GM21576 (cell line): ENCODE measurements around the gene TBCB.
"Not testable (repeated sequence)": the region's sequence is repeated elsewhere in the genome, so short reads cannot be mapped to it uniquely, and the experiment has no call there.

ENCODE experiments used
- ATAC-seq: cut with Tn5 transposase; IDR thresholded peaks from one replicate; pipeline ENCODE4 v1.9.1; 2021; ENCODE audit warnings: mild to moderate bottlenecking, moderate library complexity; ENCODE audit not compliant: unreplicated experiment

Gene TBCB, protein sequence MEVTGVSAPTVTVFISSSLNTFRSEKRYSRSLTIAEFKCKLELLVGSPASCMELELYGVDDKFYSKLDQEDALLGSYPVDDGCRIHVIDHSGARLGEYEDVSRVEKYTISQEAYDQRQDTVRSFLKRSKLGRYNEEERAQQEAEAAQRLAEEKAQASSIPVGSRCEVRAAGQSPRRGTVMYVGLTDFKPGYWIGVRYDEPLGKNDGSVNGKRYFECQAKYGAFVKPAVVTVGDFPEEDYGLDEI

DNA sequence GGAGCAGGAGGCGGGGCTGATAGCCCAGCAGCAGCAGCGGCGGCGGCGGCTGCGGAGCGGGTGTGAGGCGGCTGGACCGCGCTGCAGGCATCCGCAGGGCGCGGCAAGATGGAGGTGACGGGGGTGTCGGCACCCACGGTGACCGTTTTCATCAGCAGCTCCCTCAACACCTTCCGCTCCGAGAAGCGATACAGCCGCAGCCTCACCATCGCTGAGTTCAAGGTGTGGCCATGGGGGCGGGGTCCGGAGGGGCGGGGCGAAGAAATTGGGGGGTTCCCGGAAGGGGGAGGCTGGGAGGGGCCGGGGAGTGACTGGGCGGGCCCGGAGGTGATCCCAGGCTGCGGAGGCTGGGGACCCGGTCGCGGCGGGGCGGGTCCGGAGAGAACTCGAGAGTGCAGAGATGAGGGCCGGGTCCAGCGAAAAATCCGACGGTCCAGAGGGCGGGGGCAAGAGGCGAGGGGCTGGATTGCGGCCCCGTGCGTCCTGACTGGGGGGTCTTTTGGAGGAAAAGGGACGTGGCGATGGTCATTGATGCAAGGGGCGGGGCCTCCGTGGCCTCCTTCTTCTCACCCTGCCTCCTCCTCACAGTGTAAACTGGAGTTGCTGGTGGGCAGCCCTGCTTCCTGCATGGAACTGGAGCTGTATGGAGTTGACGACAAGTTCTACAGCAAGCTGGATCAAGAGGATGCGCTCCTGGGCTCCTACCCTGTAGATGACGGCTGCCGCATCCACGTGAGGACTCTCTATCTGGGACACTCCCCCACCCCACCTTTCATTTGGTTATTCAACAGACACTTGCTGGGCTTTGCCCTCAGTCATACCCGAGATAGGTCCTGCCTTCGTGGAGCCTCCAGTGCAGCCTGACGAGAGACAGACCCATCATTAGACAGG is at the start of gene TBCB:
TBCB (plus strand) TSS at position 16 of the 891 bp plus-strand sequence; CDS start at position 109, 93 bp downstream.
- ATAC-seq = peak; percentile 1

DNA sequence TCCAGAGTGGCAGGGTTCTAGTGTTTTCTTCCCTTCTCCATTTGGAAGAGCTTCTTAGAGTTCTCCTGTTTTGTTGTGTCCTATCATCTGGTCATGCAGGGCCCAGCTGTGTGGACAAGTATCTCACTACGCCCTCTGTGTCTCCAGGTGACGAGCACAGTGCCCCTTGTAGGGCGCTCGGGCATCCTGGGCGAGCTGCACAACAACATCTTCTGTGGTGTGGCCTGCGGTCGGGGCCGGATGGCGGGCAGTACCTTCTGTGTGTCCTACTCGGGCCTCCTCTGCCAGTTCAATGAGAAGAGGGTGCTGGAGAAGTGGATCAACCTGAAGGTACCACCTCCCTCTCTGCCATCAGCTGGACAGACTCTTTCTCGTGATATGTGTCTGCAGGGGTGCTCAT is 47.6 kb upstream of the TBCB start:
- no peak for ATAC-seq

DNA sequence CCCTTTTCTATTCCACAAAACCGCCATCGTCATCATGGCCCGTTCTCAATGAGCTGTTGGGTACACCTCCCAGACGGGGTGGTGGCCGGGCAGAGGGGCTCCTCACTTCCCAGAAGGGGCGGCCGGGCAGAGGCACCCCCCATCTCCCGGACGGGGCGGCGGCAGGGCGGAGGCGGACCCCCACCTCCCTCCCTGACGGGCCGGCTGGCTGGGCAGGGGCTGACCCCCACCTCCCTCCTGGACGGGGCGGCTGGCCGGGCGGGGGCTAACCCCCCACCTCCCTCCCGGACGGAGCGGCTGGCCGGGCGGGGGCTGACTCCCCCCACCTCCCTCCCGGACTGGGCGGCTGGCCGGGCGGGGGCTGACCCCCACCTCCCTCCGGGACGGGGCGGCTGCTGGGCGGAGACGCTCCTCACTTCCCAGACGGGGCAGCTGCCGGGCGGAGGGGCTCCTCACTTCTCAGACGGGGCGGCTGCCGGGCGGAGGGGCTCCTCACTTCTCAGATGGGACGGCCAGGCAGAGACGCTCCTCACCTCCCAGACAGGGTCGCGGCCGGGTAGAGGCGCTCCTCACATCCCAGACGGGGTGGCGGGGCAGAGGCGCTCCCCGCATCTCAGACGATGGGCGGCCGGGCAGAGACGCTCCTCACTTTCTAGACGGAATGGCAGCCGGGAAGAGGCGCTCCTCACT is 46.3 kb upstream of the TBCB start:
- ATAC-seq = not testable (repeated sequence)

DNA sequence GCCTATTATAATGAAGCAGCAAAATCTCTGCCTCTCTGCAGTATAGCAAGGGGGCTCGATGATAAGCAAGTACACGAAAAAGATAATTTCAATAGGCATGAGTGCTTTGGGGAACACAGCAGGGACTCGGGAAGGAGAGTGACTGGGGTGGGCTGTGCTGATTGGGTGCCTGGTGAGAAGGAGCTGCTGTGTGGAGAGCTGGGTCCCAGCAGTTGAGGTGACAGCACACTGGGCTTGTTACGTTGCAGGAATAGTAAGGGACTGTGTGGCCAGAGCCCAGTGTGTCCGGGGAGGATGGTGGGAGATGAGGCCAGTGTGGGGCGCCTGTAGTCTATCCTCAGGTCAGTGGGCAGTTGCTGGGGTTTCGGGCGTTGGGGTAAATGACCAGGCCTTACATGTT is 43.2 kb upstream of the TBCB start:
- ATAC-seq = no peak

DNA sequence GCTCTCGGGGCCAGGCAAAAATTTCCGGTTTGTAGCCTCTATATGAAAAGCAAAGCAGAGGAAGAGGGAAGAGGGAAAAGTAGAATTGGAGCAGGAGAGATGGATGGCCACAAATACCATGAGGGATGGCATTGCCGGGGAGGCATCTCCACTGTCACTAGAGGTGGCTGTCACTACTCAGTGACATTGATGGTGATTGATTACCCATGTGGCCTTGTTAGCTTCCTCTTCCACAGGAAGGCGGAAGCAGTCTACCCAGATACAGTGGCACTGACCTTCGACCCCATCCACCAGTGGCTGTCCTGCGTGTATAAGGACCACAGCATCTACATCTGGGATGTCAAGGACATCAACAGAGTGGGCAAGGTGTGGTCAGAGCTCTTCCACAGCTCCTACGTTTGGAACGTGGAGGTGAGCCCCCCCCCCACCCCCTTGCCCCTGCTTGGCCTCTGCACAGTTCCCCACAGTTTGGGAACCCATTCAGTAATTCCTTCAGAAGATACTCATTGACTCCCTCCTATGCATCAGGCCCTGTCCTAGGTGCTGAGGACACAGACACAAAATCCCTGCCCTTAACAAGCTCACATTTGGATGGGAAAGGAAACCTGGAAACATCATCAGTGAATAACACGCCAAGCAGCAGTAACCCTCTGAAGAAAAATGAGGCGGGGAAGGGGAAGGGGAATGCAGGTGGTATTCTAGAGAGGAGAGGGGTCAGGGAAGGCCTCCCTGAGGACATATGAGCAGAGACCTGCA is 42.0 kb upstream of the TBCB start:
- no peak for ATAC-seq

DNA sequence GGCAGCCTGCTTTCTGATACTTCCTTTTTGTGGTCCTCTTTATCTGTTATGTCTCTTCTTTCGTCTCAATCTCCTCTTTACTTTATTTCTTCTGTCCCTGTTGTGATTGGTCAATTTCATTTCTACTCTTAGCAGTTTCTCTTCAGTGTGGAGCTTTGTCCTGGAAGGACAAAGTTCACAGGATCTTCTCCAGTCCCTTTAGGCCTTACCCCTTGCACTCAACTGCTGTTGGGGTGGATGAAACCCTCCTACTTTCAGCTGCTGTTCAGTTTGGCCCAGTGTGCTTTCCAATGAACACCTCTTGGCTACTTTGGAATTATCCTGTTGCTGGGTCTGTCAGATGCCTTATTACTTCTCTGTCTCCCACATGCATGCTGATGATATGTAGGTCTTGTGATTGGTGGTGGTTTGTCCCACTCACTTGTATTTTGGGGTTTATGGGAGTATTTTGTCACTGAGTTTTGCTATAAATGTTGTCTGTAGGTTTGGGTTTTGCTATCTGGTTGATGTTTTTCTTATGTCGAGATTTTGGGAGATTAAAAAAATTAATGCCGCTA is 35.8 kb upstream of the TBCB start:
- no peak for ATAC-seq

DNA sequence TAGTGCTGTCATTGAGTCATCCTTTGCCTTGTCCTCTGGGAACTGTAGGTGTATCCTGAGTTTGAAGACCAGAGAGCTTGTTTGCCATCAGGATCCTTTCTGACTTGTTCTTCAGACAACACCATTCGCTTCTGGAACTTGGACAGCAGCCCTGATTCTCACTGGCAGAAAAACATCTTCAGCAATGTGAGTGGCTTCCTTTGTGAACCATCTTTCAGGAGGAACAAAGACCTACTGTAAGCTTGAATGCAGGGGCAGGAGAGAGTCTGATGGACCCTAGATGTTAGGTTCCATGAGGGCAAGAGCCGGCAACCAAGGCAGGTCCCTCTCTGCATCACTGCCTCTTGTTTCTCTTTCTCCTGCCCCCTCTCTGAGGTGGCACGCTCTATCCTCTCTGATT is 33.9 kb upstream of the TBCB start:
- no peak for ATAC-seq

DNA sequence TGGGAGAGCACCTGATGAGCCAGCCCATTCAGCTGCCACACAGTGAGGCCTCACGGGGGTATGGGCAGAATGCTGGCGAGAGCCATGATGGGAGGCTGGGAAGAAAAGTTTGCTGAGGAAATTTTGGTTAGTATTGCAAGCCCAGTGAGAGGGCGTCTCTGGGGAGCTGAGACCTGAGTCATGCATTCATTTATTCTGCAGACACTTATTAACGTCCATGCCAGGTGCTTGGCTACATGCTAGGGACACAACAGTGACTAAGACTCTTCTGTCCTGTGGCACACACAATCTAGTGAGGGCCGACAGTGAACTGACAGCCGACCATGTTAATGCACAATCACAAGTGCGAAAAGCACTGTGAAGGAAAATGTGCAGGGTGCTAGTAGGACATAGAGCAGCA is 33.4 kb upstream of the TBCB start:
- no peak for ATAC-seq

DNA sequence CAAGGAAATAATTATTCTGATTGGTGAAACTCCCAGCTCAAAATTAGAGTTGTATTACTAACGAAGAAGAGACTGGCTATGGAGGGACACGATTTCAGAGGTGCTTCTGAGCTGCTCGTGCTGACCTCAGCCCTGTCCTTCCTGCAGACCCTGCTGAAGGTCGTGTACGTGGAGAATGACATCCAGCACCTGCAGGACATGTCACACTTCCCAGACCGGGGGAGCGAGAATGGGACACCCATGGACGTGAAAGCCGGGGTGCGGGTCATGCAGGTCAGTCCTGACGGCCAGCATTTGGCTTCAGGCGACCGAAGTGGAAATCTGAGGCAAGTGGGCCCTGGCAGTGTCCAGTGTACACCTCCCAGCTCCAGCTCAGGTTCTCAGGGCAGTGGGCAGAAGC is 32.4 kb upstream of the TBCB start:
- ATAC-seq = no peak

DNA sequence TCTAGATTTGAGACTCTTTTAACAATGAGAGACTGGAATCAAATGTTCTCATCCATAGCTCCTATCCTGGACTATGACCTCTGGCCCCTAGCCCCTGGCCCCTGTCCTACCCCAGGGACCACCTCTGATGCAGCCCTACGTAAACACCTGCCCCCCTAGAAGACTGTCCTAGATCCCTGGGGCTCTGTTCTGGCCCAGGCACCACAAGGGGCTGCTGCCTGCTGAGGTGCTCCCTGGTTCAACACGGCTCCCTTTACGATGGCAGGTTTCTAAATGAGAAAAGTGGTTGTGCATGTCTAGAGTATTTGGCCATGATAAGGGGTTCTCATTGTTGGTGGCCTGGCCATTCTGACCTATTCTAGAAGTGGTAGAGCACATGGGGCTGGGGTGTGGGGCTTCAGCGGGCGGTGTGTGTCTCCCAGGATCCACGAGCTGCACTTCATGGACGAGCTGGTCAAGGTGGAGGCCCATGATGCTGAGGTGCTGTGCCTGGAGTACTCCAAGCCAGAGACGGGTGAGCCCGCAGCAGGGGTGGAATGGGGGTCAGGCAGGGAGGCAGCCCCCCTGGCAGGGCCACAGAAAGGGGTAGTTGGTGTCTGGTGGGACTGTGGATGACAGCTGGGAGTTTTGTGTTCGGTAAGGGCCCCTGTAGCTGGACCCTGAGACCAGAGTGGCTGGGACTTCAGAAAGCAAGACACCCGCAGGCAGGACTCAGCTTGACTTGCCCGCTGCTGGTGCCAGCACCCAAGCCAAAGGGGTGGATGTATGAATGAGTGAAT is 30.8 kb upstream of the TBCB start:
- no peak for ATAC-seq

DNA sequence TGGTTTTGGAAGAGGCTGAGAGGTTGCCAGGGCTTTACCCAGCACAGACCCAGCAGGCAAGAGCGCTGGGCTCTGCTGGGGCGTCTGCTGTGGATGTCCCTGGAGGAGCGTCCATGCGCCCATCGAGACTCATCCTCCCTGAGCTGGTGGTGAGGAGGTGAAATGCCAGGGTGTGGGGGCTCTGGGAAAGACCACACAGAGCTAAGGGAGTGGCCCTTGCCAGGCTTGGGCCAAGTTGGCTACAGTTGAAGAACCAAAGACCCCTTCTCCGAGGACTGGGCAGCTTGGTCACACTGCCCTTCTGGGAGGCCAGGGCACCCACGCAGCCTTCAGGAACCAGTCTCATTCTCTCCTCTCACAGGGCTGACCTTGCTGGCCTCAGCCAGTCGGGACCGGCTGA is 28.9 kb upstream of the TBCB start:
- no peak for ATAC-seq

DNA sequence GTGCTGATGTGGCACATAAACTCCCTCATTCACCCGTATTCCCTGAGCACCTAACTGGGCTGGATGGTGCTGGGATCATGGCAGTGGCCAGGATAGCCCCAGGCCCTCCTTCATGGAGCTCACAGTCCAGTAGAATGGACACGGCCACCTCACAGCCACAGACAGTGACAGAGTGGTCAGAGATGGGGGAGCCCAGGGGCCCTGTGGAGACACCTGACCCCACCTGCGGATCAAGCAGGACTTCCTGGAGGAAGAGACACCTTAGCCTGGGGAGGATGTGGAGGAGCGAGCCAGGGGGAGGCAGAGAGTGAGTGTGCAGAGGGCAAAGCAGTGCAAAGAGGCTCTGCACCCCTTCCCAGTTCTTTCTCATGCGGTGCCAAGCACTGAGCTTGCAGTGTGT is 25.4 kb upstream of the TBCB start:
- ATAC-seq = no peak

DNA sequence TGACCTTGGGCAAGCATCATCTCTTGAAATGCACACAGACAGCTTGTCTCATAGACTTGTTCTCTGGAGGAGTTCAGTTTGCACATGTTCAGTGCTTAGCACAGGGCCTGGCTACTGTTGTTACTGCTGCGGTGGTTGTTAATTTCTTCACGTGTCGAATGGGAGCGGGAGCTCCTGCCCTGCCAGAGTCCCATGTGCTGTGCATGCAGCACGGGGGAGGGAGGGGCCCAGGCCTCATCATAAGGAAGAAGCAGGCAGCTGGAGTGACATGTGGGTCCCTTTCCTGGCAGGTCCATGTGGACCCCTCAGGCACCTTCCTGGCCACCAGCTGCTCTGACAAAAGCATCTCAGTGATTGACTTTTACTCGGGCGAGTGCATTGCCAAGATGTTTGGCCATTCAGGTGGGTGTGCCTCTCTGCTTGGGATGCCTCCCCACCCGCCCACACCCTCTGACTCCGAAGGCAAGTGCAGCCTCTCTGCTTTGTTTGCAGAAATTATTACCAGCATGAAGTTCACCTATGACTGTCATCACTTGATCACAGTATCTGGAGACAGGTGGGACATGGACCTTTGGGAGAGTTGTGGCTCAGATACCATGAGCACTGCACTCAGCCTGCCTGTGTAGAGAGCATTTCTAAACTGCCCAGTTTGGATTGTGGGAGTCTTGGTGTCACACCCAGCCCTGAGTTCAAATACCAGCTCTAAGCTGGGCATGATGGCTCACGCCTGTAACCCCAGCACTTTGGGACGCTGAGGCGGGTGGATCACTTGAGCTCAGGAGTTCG is 24.2 kb upstream of the TBCB start:
- ATAC-seq = no peak

DNA sequence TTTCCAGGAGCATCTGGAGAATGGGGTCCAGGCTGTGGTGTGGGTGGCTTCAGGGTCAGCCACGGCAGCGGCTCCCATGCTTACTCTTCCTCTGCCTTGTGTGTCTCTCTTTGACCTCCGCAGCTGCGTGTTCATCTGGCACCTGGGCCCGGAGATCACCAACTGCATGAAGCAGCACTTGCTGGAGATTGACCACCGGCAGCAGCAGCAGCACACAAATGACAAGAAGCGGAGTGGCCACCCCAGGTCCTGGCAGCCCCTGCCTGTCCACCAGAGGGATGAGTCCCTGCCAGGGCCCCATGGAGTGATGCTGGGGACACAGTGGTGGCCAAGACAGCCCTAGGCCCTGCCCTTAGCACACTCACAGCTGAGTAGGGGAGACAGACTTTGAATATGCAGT is 22.7 kb upstream of the TBCB start:
- no peak for ATAC-seq

DNA sequence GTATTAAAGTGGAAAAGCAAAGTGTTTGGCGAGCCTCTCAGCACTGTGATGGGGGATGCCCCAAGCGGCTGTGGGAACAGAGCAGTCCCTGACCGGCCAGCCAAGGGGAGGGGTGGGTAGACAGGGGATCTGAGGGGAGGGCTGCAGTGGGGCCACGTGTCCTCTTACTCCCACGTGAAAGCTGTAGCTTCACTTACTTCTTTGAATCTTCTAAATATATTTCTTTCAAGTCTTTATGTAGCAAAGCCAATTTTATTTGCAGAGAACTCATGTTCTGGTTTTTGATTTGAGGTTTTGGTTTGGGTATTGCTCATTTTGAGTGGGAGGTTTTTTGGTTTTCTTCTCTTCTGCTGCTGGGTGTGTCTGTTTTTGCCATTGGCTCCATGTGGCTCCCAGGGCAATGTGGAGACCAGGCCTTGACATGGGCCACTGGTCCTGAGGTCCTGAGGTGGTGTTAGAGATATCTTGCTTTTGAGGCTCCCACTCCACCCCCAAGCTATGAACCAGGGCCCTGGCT is 22.1 kb upstream of the TBCB start:
- ATAC-seq = no peak

DNA sequence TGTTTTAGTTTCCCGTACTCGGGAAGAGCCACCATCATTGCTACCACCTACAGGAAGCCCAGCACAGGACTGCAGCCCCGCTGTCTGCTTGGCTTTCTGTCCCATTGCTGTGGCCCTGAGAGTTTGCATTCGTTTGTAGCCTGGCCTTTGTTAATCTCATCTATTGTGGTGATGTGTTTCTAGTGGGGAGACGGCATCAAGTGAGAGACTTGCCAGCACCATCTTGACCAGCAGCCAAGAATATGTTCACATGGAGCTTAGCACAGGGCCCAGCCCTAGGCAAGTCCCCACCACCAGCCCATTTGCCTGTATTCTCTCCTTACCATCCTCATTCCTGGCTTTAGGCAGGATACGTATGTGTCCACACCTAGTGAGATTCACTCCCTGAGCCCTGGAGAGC is 21.6 kb upstream of the TBCB start:
- no peak for ATAC-seq

DNA sequence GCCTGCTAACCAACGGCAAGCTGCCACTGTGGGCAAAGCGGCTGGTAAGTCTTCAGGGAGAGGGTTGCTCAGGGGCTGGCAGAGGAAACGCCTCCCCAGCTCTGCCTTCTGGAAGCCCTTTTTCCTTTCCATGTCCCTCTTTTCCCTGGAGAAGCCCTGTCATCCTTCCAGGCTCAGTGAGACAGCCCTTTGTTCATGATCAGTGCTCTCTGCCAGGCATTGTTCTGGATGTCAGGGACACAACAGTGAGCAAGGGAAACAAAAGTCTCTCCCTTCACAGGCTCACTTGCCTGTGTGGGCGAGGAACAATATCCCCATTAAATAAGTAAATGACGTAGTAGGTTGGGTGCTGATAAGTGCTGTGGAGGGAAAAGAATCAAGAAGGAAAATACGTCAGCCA is 18.2 kb upstream of the TBCB start:
- ATAC-seq = no peak

DNA sequence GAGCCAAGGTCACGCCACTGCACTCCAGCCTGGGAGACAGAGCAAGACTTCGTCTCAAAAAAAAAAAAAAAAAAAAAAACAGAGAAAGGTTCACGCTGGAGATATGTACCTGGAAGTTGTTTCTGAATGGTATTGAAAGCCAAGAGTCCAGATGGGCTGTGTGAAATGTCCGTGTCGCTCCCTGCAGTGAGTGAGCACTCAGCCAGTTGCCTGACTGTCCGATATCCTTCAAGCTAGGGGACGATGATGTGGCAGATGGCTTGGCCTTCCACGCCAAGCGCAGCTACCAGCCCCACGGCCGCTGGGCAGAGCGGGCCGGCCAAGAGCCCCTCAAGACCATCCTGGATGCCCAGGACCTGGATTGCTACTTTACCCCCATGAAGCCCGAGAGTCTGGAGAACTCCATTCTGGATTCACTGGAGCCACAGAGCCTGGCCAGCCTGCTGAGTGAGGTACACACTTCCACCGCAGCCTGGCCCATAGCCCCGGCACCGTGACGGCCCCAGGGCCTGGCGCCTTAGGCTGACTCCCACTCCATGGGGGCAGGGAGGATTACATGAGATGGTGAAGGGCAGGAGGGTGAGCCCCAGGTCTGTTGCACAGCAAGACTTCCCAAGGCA is 16.0 kb upstream of the TBCB start:
- ATAC-seq = no peak

DNA sequence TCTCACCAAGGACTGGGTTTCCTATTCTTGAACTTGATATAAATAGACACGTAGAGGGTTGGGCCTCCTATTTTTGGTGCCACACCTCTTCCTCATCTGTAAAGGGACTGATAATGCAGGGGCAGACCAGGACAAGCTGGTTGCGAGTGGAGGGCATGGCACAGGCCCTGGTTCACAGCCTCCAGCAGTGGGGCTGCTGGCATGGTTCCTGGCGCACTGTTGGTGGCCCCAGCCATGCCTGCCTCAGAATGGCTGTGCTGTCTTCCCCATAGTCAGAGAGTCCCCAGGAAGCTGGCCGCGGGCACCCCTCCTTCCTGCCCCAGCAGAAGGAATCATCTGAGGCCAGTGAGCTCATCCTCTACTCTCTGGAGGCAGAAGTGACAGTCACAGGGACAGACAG is 14.8 kb upstream of the TBCB start:
- ATAC-seq = no peak
